ENCODE results near the gene COPS9.

COPS9 gene

GRCh38 chr2:240161087-240161750 is 25.1 kb upstream of the COPS9 start:
- Histone ChIP-seq H3K4me3 (replicated peaks; ENCODE audit: low read depth, low read length) (no peak overlapping the region), H3K36me3 (ENCODE audit: control insufficient read depth, insufficient read depth, low read length) (no peaks in the 10 kb centered on the region), H3K27me3 (replicated peaks; ENCODE audit: control insufficient read depth, insufficient read depth, low read length) (no peaks in the 10 kb centered on the region)
- DNase-seq (ENCODE audit: extremely low read depth, insufficient read length) = no peak
- TF ChIP-seq CTCF (IDR thresholded peaks at IDR 0.05; ENCODE audit: insufficient read depth, low read length, poor library complexity, severe bottlenecking) = no peak

- no peak overlapping the region for H3K4me3 ChIP-seq (replicated peaks; ENCODE audit: low read depth, low read length)
These were observed 24.4 kb upstream of the COPS9 start for GRCh38 chr2:240160291-240161086.

GRCh38 chr2:240159251-240159839 is 23.2 kb upstream of the COPS9 start:
- TF ChIP-seq CTCF (IDR thresholded peaks at IDR 0.05; ENCODE audit: insufficient read depth, low read length, poor library complexity, severe bottlenecking) = no peak
- H3K4me3 ChIP-seq (replicated peaks; ENCODE audit: low read depth, low read length) = no peak overlapping the region
- no peak for DNase-seq (ENCODE audit: extremely low read depth, insufficient read length)
- no peaks in the 10 kb centered on the region for H3K36me3 ChIP-seq (ENCODE audit: control insufficient read depth, insufficient read depth, low read length)
- H3K27me3 ChIP-seq (replicated peaks; ENCODE audit: control insufficient read depth, insufficient read depth, low read length) = no peaks in the 10 kb centered on the region

More at GRCh38 chr2:240160291-240161086, 24.4 kb upstream of the COPS9 start:
- no peak for DNase-seq (ENCODE audit: extremely low read depth, insufficient read length)
- no peaks in the 10 kb centered on the region for H3K27me3 ChIP-seq (replicated peaks; ENCODE audit: control insufficient read depth, insufficient read depth, low read length)
- TF ChIP-seq CTCF (IDR thresholded peaks at IDR 0.05; ENCODE audit: insufficient read depth, low read length, poor library complexity, severe bottlenecking) = no peak
- no peaks in the 10 kb centered on the region for H3K36me3 ChIP-seq (ENCODE audit: control insufficient read depth, insufficient read depth, low read length)

GRCh38 chr2:240157147-240157470 is 21.0 kb upstream of the COPS9 start:
- H3K36me3 ChIP-seq (ENCODE audit: control insufficient read depth, insufficient read depth, low read length) = no peaks in the 10 kb centered on the region
- no peaks in the 10 kb centered on the region for H3K27me3 ChIP-seq (replicated peaks; ENCODE audit: control insufficient read depth, insufficient read depth, low read length)
- H3K4me3 ChIP-seq (replicated peaks; ENCODE audit: low read depth, low read length) = no peak overlapping the region
- DNase-seq (ENCODE audit: extremely low read depth, insufficient read length) = no peak
- TF ChIP-seq CTCF (IDR thresholded peaks at IDR 0.05; ENCODE audit: insufficient read depth, low read length, poor library complexity, severe bottlenecking) = no peak

GRCh38 chr2:240156435-240157146 is 20.5 kb upstream of the COPS9 start:
- no peak overlapping the region for H3K4me3 ChIP-seq (replicated peaks; ENCODE audit: low read depth, low read length)
- no peak for TF ChIP-seq CTCF (IDR thresholded peaks at IDR 0.05; ENCODE audit: insufficient read depth, low read length, poor library complexity, severe bottlenecking)
- H3K36me3 ChIP-seq (ENCODE audit: control insufficient read depth, insufficient read depth, low read length) = no peaks in the 10 kb centered on the region
- no peaks in the 10 kb centered on the region for H3K27me3 ChIP-seq (replicated peaks; ENCODE audit: control insufficient read depth, insufficient read depth, low read length)
- no peak for DNase-seq (ENCODE audit: extremely low read depth, insufficient read length)
